ENCODE results near the gene CTNNA3.

CTNNA3 gene

GRCh38 chr10:67327626-67328535, 368.1 kb downstream of the CTNNA3 start:
- no peak for DNase-seq (ENCODE audit: low read depth)

- DNase-seq (ENCODE audit: low read depth) = no peak
Observed at GRCh38 chr10:67319976-67320375, 376.0 kb downstream of the CTNNA3 start.

- no peak for DNase-seq (ENCODE audit: low read depth)
Observed at GRCh38 chr10:67308912-67309311, 387.1 kb downstream of the CTNNA3 start.

GRCh38 chr10:67306588-67307205, 389.3 kb downstream of the CTNNA3 start:
- DNase-seq (ENCODE audit: low read depth) = no peak

- no peak for DNase-seq (ENCODE audit: low read depth)
Observed at GRCh38 chr10:67302701-67303100, 393.3 kb downstream of the CTNNA3 start.

GRCh38 chr10:67299761-67300160, 396.2 kb downstream of the CTNNA3 start:
- no peak for DNase-seq (ENCODE audit: low read depth)

- DNase-seq (ENCODE audit: low read depth) = no peak
Observed at GRCh38 chr10:67297637-67298181, 398.3 kb downstream of the CTNNA3 start.

- DNase-seq (ENCODE audit: low read depth) = no peak
Observed at GRCh38 chr10:67296926-67297325, 399.1 kb downstream of the CTNNA3 start.

GRCh38 chr10:67288688-67289410, 407.1 kb downstream of the CTNNA3 start:
- DNase-seq (ENCODE audit: low read depth) = no peak

GRCh38 chr10:67284589-67284988, 411.4 kb downstream of the CTNNA3 start:
- DNase-seq (ENCODE audit: low read depth) = no peak

GRCh38 chr10:67282871-67283270, 413.1 kb downstream of the CTNNA3 start:
- DNase-seq (ENCODE audit: low read depth) = no peak

- DNase-seq (ENCODE audit: low read depth) = no peak
Observed at GRCh38 chr10:67280405-67280804, 415.6 kb downstream of the CTNNA3 start.

- no peak for DNase-seq (ENCODE audit: low read depth)
Observed at GRCh38 chr10:67277402-67277801, 418.6 kb downstream of the CTNNA3 start.

GRCh38 chr10:67269828-67270227, 426.2 kb downstream of the CTNNA3 start:
- no peak for DNase-seq (ENCODE audit: low read depth)

GRCh38 chr10:67268146-67268545, 427.8 kb downstream of the CTNNA3 start:
- no peak for DNase-seq (ENCODE audit: low read depth)

GRCh38 chr10:67262675-67263074, 433.3 kb downstream of the CTNNA3 start:
- DNase-seq (ENCODE audit: low read depth) = no peak

GRCh38 chr10:67261300-67261797, 434.6 kb downstream of the CTNNA3 start:
- no peak for DNase-seq (ENCODE audit: low read depth)

- no peak for DNase-seq (ENCODE audit: low read depth)
Observed at GRCh38 chr10:67259319-67259929, 436.6 kb downstream of the CTNNA3 start.

- DNase-seq (ENCODE audit: low read depth) = no peak
Observed at GRCh38 chr10:67257427-67258144, 438.4 kb downstream of the CTNNA3 start.

GRCh38 chr10:67257018-67257417, 439.0 kb downstream of the CTNNA3 start:
- no peak for DNase-seq (ENCODE audit: low read depth)

- no peak for DNase-seq (ENCODE audit: low read depth)
Observed at GRCh38 chr10:67250686-67251085, 445.3 kb downstream of the CTNNA3 start.
